HepG2 (cell line): ENCODE results near the gene FAM20A. TPM values are rescaled to one million over a fixed set of nuclear protein-coding genes. Genes with fewer than 3 reads are reported as not detected.

Source experiments
- AGO1 ChIP-seq: fragments of 200-400 bp; formaldehyde crosslinking; IDR thresholded peaks from 2 replicates; pipeline ENCODE4 v1.6.1; 2017; ENCODE audit warnings: mild to moderate bottlenecking, low read depth, low read length, moderate library complexity; ENCODE audit not compliant: poor library complexity, severe bottlenecking
- ATF2 ChIP-seq: sonication (generic); formaldehyde crosslinking; IDR thresholded peaks from 2 replicates; pipeline ENCODE4 v1.4.0; 2020; ENCODE audit warnings: missing genetic modification reagents
- BRD4 ChIP-seq: sonication (generic); formaldehyde crosslinking; IDR thresholded peaks from 2 replicates; pipeline ENCODE4 v1.4.0; 2020; ENCODE audit warnings: missing genetic modification reagents
- CSRNP1 ChIP-seq: sonication (generic); formaldehyde crosslinking; IDR thresholded peaks from 2 replicates; pipeline ENCODE4 v1.8.1; 2023; ENCODE audit warnings: mild to moderate bottlenecking, missing genetic modification reagents
- GLI4 ChIP-seq: sonication (generic); formaldehyde crosslinking; IDR thresholded peaks from 2 replicates; pipeline ENCODE4 v1.5.1; 2020; ENCODE audit warnings: missing genetic modification reagents, mild to moderate bottlenecking, moderate library complexity, borderline replicate concordance
- HDAC1 ChIP-seq: sonication (generic); formaldehyde crosslinking; IDR thresholded peaks from 2 replicates; pipeline ENCODE4 v1.5.1; 2020; ENCODE audit warnings: mild to moderate bottlenecking, missing genetic modification reagents
- ISL2 ChIP-seq: sonication (generic); formaldehyde crosslinking; IDR thresholded peaks from 2 replicates; pipeline ENCODE4 v1.5.0; 2020; ENCODE audit warnings: missing genetic modification reagents
- KLF12 ChIP-seq: sonication (generic); formaldehyde crosslinking; IDR thresholded peaks from 2 replicates; pipeline ENCODE4 v1.4.0; 2020; ENCODE audit warnings: missing genetic modification reagents, borderline replicate concordance
- MAFG ChIP-seq: sonication (generic); formaldehyde crosslinking; IDR thresholded peaks from 2 replicates; pipeline ENCODE4 v1.5.1; 2020; ENCODE audit warnings: mild to moderate bottlenecking, missing genetic modification reagents
- MXD1 ChIP-seq: sonication (generic); formaldehyde crosslinking; IDR thresholded peaks from 2 replicates; pipeline ENCODE4 v1.4.0; 2020; ENCODE audit warnings: mild to moderate bottlenecking, missing genetic modification reagents
- NCOA1 ChIP-seq: sonication (generic); formaldehyde crosslinking; IDR thresholded peaks from 2 replicates; pipeline ENCODE4 v1.9.0; 2021; ENCODE audit warnings: missing genetic modification reagents
- SMYD3 ChIP-seq: sonication (generic); formaldehyde crosslinking; IDR thresholded peaks from 2 replicates; pipeline ENCODE4 v1.8.1; 2023; ENCODE audit warnings: mild to moderate bottlenecking, missing genetic modification reagents
- SOX5 ChIP-seq: IDR thresholded peaks from 2 replicates; pipeline ENCODE4 v1.6.1; 2016; ENCODE audit warnings: borderline replicate concordance
- ZFP91 ChIP-seq: sonication (generic); formaldehyde crosslinking; IDR thresholded peaks from 2 replicates; pipeline ENCODE4 v1.9.0; 2022; ENCODE audit warnings: missing genetic modification reagents, mild to moderate bottlenecking, borderline replicate concordance
- ZMAT3 ChIP-seq: sonication (generic); formaldehyde crosslinking; conservative IDR thresholded peaks from 2 replicates; pipeline ENCODE4 v1.7.0; 2021; ENCODE audit warnings: missing genetic modification reagents
- ZNF281 ChIP-seq: sonication (generic); formaldehyde crosslinking; IDR thresholded peaks from 2 replicates; pipeline ENCODE4 v1.4.0; 2020; ENCODE audit warnings: missing genetic modification reagents, borderline replicate concordance
- ZNF354B ChIP-seq: sonication (generic); formaldehyde crosslinking; IDR thresholded peaks from 2 replicates; pipeline ENCODE4 v1.8.0; 2022; ENCODE audit warnings: mild to moderate bottlenecking, missing genetic modification reagents
- ZNF496 ChIP-seq: sonication (generic); formaldehyde crosslinking; IDR thresholded peaks from 2 replicates; pipeline ENCODE4 v1.8.1; 2023; ENCODE audit warnings: mild to moderate bottlenecking, moderate library complexity, missing genetic modification reagents; ENCODE audit not compliant: insufficient replicate concordance
- ZNF644 ChIP-seq: IDR thresholded peaks from 2 replicates; pipeline ENCODE4 v1.6.1; 2016; ENCODE audit warnings: low read depth
- ZNF777 ChIP-seq: sonication (generic); formaldehyde crosslinking; IDR thresholded peaks from 2 replicates; pipeline ENCODE4 v1.4.0; 2020; ENCODE audit warnings: missing genetic modification reagents
- ZNF788 ChIP-seq: sonication (generic); formaldehyde crosslinking; IDR thresholded peaks from 2 replicates; pipeline ENCODE4 v1.5.0; 2020; ENCODE audit warnings: mild to moderate bottlenecking, missing genetic modification reagents, borderline replicate concordance
- ZSCAN9 ChIP-seq: IDR thresholded peaks from 2 replicates; pipeline ENCODE4 v1.6.1; 2016; ENCODE audit warnings: borderline replicate concordance
- polyA plus RNA-seq, 8 experiments: library from polyadenylated mRNA; depleted of rRNA in 3 of 8; stranded (reverse) in 7 of 8; unstranded in 1 of 8; fragments of >200 nt; fragmentation: Illumina TruSeq in 4 of 8; extraction: Trizol in 4 of 8; gene quantifications; 2 replicates each; pipeline versions ENCODE4 v1.2.1 to v1.2.3, GENCODE V29; 2011 to 2016; ENCODE audit warnings: low read depth in 4 of 8, missing spikeins in 1 of 8, mixed read lengths in 1 of 8; ENCODE audit not compliant: insufficient read depth in 1 of 8
- total RNA-seq, 5 experiments: library from RNA; depleted of rRNA; stranded (reverse); fragments of >200 nt; fragmentation: Illumina TruSeq; extraction: Trizol; gene quantifications; 2 replicates each; pipeline ENCODE4 v1.2.3, GENCODE V29; 2016; ENCODE audit warnings: low read depth in 1 of 5

Gene FAM20A
- total and polyA plus RNA-seq, 2 of the 13 experiments (the other 11 are each of a cell fraction or from before 2014, with no cell fraction given) = 9.3 to 20.7 TPM

GRCh38 chr17:68567035-68567434 is 34.1 kb downstream of the FAM20A start (continued):
- TF ChIP-seq ZNF496 = no peak
- no peak for TF ChIP-seq MAFG (CRISPR knock-in tag)
- TF ChIP-seq SOX5 (CRISPR knock-in tag) = peak; percentile 18; the same call in 1 of the 2 replicates
- TF ChIP-seq ZSCAN9 (CRISPR knock-in tag) = no peak
- TF ChIP-seq ZFP91 (CRISPR knock-in tag) = no peak
- no peak for TF ChIP-seq CSRNP1 (CRISPR knock-in tag)
- no peak for TF ChIP-seq NCOA1 (CRISPR knock-in tag)
- no peak for TF ChIP-seq ZNF644 (CRISPR knock-in tag)
- no peak for TF ChIP-seq AGO1
- no peak for TF ChIP-seq ZNF788 (CRISPR knock-in tag)
- TF ChIP-seq ISL2 (CRISPR knock-in tag) = 0 out of 2 replicates have a peak, but pooled peaks have one; percentile 31
- no peak for TF ChIP-seq ZNF777 (CRISPR knock-in tag)
- TF ChIP-seq BRD4 (CRISPR knock-in tag) = no peak
- TF ChIP-seq ZMAT3 (CRISPR knock-in tag) = no peak
- no peak for TF ChIP-seq GLI4 (CRISPR knock-in tag)
- TF ChIP-seq SMYD3 (CRISPR knock-in tag) = no peak
- no peak for TF ChIP-seq ZNF281 (CRISPR knock-in tag)
- no peak for TF ChIP-seq MXD1 (CRISPR knock-in tag)
- no peak for TF ChIP-seq ATF2 (CRISPR knock-in tag)
- TF ChIP-seq ZNF354B (CRISPR knock-in tag) = no peak
- no peak for TF ChIP-seq HDAC1 (CRISPR knock-in tag)
- no peak for TF ChIP-seq KLF12
